GM18505 (cell line): ENCODE measurements around the gene BST2.

Source experiments
- ATAC-seq: cut with Tn5 transposase; IDR thresholded peaks from one replicate; pipeline ENCODE4 v1.9.1; 2021; ENCODE audit not compliant: unreplicated experiment
- POLR2A ChIP-seq: IDR thresholded peaks from 4 replicates; pipeline ENCODE4 v1.6.1; 2011; ENCODE audit warnings: borderline replicate concordance; ENCODE audit not compliant: insufficient read depth, insufficient read length; ENCODE audit errors: extremely low read depth

Gene BST2

DNA sequence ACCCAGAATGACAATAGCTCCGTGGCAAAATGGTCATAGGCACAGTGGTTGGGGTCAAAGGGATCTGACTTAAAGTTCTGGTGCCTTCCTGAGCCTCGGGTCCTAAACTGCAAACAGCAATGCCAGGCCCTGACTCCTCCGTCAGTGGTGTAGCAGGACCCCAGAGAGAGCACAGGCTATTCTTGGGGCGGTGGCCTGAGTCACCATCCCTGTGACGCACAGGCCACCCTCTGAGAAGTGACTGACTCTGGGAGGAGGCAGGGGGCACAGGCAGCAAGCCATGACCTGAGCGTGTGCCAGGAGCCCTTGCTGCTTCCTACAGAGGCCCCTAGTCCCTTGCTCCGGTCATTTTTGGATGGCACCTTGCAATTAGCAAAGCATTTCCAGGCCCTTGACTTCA is 47.0 kb downstream of the BST2 start:
- ATAC-seq: no peak
- no peak for TF ChIP-seq POLR2A

DNA sequence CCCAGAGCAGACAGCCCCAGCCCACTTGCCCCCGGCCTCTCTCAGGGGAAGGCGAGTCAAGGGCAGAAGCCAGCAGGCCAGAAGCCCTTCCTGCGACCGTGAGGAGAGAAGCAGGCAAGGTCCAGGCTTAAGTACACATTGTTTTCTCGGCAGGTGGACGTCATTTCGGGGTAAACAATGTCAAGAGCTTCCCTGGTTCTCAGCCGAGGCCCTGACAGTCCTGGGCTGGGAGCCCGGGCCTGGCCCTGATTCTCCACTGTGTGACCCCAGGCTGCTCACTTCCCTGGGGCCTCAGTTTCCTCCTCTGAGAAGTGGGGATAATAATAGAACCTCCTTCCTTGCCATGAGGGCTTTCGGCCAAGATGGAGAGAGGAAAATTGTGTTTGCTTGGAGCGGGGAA is 47.7 kb downstream of the BST2 start:
- ATAC-seq: no peak
- no peak for TF ChIP-seq POLR2A

DNA sequence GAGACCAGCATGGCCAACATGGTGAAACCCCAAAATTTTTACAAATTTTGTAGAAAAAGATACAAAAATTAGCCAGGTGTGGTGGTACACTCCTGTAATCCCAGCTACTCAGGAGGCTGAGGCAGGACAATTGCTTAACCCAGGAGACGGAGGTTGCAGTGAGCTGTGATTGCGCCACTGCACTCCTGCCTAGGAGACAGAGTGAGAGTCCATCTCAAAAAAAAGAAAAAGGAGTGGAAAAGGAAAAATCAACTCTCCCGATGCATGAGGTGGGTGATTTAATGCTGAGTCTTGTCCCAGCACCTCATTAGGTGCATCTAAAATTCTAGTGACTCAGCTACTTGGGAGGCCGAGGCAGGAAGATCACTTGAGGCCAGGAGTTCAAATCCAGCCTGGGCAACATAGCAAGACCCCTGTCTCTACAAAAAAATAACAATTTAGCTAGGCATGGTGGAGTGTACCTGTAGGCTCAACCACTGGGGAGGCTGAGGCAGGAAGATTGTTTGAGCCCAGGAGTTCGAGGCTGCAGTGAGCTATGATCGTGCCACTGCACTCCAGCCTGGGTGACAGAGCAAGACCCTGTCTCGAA is 48.3 kb downstream of the BST2 start:
- no peak for TF ChIP-seq POLR2A
- ATAC-seq: no peak

GRCh38 chr19:17353386-17353785 is 52.0 kb downstream of the BST2 start:
- ATAC-seq: no peak
- TF ChIP-seq POLR2A: no peak
